AML-193 (cell line): Measurements from ENCODE around the gene SPTY2D1.
A peak's percentile ranks its signal among the peaks of the same experiment; 100 is the strongest.
"Not testable (repeated sequence)": the region's sequence is repeated elsewhere in the genome, so short reads cannot be mapped to it uniquely, and the experiment has no call there.

Source experiments
- DNase-seq, 2 experiments: peaks; one replicate each; lab custom pipeline; 2025; lab: John Stamatoyannopoulos, UW

The SPTY2D1 gene

GRCh38 chr11:18618342-18619025 is 15.7 kb downstream of the SPTY2D1 start:
- DNase-seq: no peak

GRCh38 chr11:18617688-18618341 is 16.3 kb downstream of the SPTY2D1 start:
- DNase-seq: peak; percentile 55 to 57

- DNase-seq: peak; percentile 56 to 59
Observed at GRCh38 chr11:18615628-18616392, 18.3 kb downstream of the SPTY2D1 start.

GRCh38 chr11:18614667-18615066 is 19.5 kb downstream of the SPTY2D1 start:
- DNase-seq: no peak

GRCh38 chr11:18612394-18612793 is 21.7 kb downstream of the SPTY2D1 start:
- no peak for DNase-seq

- no peak for DNase-seq
Observed at GRCh38 chr11:18611196-18611595, 22.9 kb downstream of the SPTY2D1 start.

- DNase-seq: no peak
Observed at GRCh38 chr11:18608376-18608775, 25.8 kb downstream of the SPTY2D1 start.

GRCh38 chr11:18600915-18601569 is 33.1 kb downstream of the SPTY2D1 start:
- DNase-seq: no peak

- DNase-seq: no peak
Observed at GRCh38 chr11:18599739-18600230, 34.4 kb downstream of the SPTY2D1 start, which contains the start of gene MISFA. TSS of gene MISFA (plus strand) at chr11:18599789. CDS start at chr11:18599929, 140 bp downstream.

- no peak for DNase-seq
Observed at GRCh38 chr11:18594999-18595749, 39.0 kb downstream of the SPTY2D1 start.

- not testable (repeated sequence) for DNase-seq
Observed at GRCh38 chr11:18594088-18594487, 40.1 kb downstream of the SPTY2D1 start.

GRCh38 chr11:18590571-18590970 is 43.6 kb downstream of the SPTY2D1 start:
- DNase-seq: no peak

GRCh38 chr11:18588297-18589252 is 45.6 kb downstream of the SPTY2D1 start, which contains the start of gene UEVLD:
TSS of gene UEVLD (minus strand) at chr11:18588734. CDS start at chr11:18588654, 80 bp downstream.
- DNase-seq: no peak

GRCh38 chr11:18581825-18582224 is 52.3 kb downstream of the SPTY2D1 start:
- DNase-seq: no peak

- no peak for DNase-seq
Observed at GRCh38 chr11:18580113-18580766, 53.9 kb downstream of the SPTY2D1 start.

- DNase-seq: no peak
Observed at GRCh38 chr11:18578975-18579598, 55.1 kb downstream of the SPTY2D1 start.

- DNase-seq: no peak
Observed at GRCh38 chr11:18575361-18575760, 58.8 kb downstream of the SPTY2D1 start.

- DNase-seq: no peak
Observed at GRCh38 chr11:18567081-18567480, 67.1 kb downstream of the SPTY2D1 start.

GRCh38 chr11:18566406-18566805 is 67.7 kb downstream of the SPTY2D1 start:
- no peak for DNase-seq
